GM13977 (cell line): Measurements from ENCODE around the gene NKX2-2.

Experiments used
- DNase-seq: peaks from one replicate; pipeline ENCODE4 v3.0.0; 2012; ENCODE audit warnings: low spot score
- CTCF ChIP-seq: IDR thresholded peaks from 2 replicates; pipeline ENCODE4 v1.5.1; 2012; ENCODE audit warnings: mild to moderate bottlenecking, control low read depth; ENCODE audit not compliant: insufficient read depth; ENCODE audit errors: extremely low read depth, missing control alignments
- in situ Hi-C: fragments of 300-500 bp; cut with MboI; formaldehyde crosslinking; loops from one replicate; pipeline ENCODE4 v1.12.0; 2022; ENCODE audit warnings: low sequenced_read_pairs, low pct_unique_long_range_greater_than_20kb, mixed read lengths, inconsistent platforms; ENCODE audit not compliant: unreplicated experiment

Gene NKX2-2

DNA sequence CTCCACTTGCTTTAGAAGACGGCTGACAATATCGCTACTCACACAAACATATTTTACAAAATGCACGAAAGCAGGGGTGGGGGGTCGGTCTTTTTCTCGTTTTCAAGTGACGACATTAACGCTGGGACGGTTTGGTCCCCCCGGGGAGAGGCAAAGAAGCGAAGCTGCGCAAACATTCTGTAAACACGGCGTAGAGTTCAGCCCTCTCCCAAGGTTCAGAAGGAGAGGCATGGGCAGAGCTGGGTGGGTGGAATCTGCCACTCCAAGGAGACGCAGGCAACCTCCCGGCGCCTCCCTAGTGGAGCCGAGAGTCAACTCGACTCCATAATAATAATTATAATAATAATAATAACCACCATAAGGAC, 2.4 kb downstream of the NKX2-2 start:
- peak; percentile 57 for DNase-seq
- TF ChIP-seq CTCF = no peak
- in situ Hi-C loops = loop anchor here (25.0 kb wide), 2 partner anchors 399 to 1149 kb away; partner anchors contain the start of genes INSM1 and LINC00237

- TF ChIP-seq CTCF = no peak
- DNase-seq = peak; percentile 64
- in situ Hi-C loops = loop anchor here (25.0 kb wide), 2 partner anchors 398 to 1148 kb away; partner anchors contain the start of genes INSM1 and LINC00237
Measured at GRCh38 chr20:21510414-21511384, 3.2 kb downstream of the NKX2-2 start.

DNA sequence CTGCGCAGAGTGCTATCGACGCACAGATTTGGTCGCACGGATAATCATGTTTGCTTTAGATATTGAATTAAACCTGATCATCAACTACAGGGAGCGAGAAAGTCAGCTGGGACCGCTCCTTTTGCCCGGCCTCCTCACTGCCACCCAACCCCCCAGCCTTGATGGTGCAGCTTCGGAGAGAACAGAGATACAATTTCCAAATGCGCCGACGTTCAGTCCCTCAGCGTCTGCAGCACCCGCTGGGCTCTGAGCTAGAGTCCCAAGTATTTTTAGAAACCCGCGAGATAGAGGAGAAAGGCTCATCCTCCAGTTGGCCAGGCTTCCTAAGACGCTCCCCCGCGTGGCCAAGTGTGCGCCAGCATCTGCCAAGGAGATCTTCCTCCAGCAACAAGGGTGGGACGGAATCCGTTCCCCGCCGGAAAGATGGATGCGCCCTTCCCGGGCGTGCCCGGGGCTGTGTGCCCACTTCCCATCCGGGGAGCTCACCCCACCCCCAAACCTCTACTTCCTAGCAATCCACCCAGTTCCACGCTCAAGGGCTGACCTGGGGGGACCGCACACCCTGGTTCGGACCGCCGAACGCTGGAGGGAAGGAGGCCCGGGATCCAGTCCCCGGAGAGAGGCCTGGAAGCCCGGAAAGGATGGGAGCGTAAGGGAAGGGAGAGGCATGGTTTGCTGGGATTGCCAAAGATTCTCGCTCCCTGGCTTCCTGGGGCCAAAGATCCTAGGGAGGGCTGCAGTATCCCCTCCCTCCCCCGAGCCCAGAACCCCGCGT, 4.1 kb downstream of the NKX2-2 start:
- in situ Hi-C loops = loop anchor here (10.0 to 25.0 kb wide), 3 partner anchors 397 to 1147 kb away; partner anchors contain the start of genes INSM1 and LINC00237
- DNase-seq = peak; percentile 46
- TF ChIP-seq CTCF = no peak

DNA sequence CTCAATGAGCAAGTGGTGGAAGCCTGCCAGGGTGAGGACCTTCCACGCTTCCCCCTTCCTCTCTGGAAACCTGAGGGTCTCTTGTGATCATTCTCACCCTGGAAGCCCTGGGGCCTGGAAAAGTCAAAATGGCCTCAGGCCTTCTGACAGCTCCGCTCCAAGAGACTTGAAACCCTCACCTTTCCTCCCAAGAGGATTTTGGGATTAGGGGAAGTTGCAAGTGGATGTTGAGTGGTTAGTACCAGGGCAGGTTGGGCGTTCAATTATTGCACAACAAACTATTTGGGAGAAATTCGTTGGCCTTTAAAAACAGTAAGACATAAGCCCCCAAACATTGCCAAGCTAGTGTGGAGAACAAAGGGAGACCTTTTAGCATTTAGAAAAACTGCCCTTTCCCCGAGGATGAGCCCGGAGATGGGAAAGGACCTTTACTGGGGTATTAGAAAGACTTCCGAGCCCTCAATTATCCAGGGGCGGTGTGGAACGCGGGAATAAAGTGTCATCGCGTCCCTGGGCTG, 4.7 kb downstream of the NKX2-2 start:
- no peak for TF ChIP-seq CTCF
- DNase-seq = no peak
- in situ Hi-C loops = loop anchor here (10.0 to 25.0 kb wide), 3 partner anchors 397 to 1147 kb away; partner anchors contain the start of genes INSM1 and LINC00237

DNA sequence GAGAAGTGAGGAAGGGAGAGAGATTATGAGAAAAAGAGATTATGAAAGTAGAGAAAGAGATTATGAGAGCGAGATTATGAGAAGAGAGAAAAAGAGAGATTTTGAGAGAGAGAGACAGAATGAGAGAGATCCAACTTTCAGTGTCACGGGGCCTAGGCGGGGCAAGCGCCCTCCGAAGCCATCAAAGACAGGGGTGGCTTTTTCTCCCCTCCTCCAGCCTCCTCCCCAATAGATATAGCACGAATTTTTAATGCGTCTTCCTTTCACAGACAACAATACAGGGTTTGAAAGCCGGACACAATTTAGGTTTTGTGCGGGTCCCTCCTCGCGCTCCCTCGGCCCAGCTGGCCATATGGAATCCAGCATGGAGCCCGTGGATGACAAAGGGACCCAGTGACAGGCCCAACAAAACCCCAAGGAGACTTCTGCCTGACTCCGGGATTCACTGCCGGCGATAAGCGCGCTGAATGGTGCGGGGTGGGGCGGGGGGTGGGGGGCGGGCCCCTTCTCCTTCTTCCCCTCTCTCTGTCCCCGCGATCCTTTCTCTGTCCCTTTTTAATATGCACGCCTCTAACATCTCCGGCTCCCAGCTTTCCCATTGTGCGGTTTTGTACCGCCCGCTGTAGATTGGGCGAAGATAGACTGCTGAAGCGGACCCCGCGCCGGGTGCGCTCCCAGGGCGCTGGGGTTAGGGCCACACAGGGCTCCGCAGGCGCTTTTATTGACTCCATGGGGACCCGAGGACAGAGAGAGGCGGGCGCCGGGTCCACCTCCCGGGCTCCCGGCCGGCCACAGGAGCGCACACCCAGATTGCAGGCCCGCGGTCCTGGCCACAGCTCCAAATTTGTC, 5.4 kb downstream of the NKX2-2 start:
- no peak for TF ChIP-seq CTCF
- no peak for DNase-seq
- in situ Hi-C loops = loop anchor here (10.0 to 25.0 kb wide), 3 partner anchors 396 to 1146 kb away; partner anchors contain the start of genes INSM1 and LINC00237
